SU-DHL-6 (cell line): Measurements from ENCODE around the gene HTD2.

ENCODE experiments used
- EZH2phosphoT487 ChIP-seq: fragments of 200-600 bp; sonication (generic), shearing (Covaris generic); conservative IDR thresholded peaks from 2 replicates; pipeline ENCODE4 v1.6.1; 2018; ENCODE audit warnings: mild to moderate bottlenecking, antibody characterized with exemption, low read length, moderate library complexity, mixed read lengths
- TF ChIP-seq, protein P1 (sequence below): fragments of 200-600 bp; sonication (generic); IDR thresholded peaks from one replicate; pipeline ENCODE4 v1.5.1; 2017; ENCODE audit warnings: antibody characterized with exemption, mild to moderate bottlenecking, low read length, moderate library complexity; ENCODE audit not compliant: insufficient read depth, poor library complexity, severe bottlenecking

DNA sequence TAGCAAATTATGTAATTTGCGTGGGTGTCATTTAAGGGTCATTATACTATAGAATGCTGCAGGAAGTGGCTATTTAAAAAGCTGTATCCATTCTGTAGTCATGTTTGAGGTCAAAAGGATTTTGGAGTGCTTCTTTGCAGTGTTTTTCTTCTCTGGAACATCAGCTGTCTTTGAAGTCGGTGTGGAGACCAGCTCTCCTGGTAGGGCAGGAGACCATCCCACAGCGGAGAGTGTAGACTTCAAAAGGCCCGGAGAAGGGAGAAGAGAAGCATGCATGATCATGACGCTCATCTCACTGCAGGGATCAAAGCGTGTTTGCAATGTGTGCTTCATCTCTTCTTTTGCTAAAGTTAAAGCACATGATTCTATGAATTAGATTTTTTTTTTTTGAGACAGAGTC lies 46.3 kb downstream of the HTD2 start:
- TF ChIP-seq, protein P1, sequence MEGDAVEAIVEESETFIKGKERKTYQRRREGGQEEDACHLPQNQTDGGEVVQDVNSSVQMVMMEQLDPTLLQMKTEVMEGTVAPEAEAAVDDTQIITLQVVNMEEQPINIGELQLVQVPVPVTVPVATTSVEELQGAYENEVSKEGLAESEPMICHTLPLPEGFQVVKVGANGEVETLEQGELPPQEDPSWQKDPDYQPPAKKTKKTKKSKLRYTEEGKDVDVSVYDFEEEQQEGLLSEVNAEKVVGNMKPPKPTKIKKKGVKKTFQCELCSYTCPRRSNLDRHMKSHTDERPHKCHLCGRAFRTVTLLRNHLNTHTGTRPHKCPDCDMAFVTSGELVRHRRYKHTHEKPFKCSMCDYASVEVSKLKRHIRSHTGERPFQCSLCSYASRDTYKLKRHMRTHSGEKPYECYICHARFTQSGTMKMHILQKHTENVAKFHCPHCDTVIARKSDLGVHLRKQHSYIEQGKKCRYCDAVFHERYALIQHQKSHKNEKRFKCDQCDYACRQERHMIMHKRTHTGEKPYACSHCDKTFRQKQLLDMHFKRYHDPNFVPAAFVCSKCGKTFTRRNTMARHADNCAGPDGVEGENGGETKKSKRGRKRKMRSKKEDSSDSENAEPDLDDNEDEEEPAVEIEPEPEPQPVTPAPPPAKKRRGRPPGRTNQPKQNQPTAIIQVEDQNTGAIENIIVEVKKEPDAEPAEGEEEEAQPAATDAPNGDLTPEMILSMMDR, result no peak
- no peak for TF ChIP-seq EZH2phosphoT487
